ENCODE results near the gene NAPSA. TPM values are rescaled to one million over a fixed set of nuclear protein-coding genes. Genes with fewer than 3 reads are reported as not detected.

NAPSA gene
- total and polyA plus RNA-seq, 10 of the 15 experiments (the other 5 are each of a cell fraction or from before 2014, with no cell fraction given): 6.7 to 45.4 (median 17.1) TPM

GRCh38 chr19:50394017-50394416 lies 28.6 kb upstream of the NAPSA start (continued):
- TF ChIP-seq CUX1 (IDR thresholded peaks at IDR 0.05; ENCODE audit: insufficient replicate concordance, low read depth, low read length): no peak

DNA sequence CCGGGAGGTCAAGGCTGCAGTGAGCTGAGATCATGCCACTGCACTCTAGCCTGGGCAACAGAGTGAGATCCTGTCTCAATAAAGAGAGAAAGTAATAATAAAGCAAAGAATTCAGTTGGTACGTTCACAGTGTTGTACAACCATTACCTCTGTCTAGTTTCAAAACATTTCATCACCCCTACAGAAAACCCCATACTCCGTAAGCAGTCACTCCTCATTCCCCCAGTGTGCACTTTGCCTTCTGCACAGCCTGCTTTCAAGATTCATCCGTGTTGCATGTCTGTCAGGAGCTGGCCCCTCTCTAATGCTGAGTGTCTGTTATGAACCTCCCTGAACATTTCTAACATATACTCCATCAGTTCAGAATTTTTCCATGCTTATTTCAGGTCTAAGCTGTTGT lies 28.1 kb upstream of the NAPSA start:
- H2AFZ ChIP-seq (ENCODE audit: control insufficient read depth, low read depth, low read length): no peak overlapping the region
- no peak overlapping the region for H3K27ac ChIP-seq (ENCODE audit: control insufficient read depth, insufficient read depth)
- H3K79me2 ChIP-seq (ENCODE audit: control insufficient read depth, insufficient read depth, low read length): no peaks in the 10 kb centered on the region; the same call in none of the 2 replicates
- H3K9ac ChIP-seq (ENCODE audit: control insufficient read depth, insufficient read depth, low read length): no peak overlapping the region
- no peak for DNase-seq (ENCODE audit: low read depth, low spot score)
- no TSS peak for BruUV-seq (replicated peaks)
- no peak for ATAC-seq
- no peak for FAIRE-seq
- WGBS (ENCODE audit: insufficient coverage, insufficient replicate concordance, low lambda C conversion rate, missing lambda C conversion rate): 72% methylated on average over 4 of the region's 4 CpGs
- intact Hi-C loops (cut with micrococcal nuclease; ENCODE audit: unreplicated experiment) (no loop called here), in situ Hi-C loops (cut with MboI) (no loop called here)
- H4K20me1 ChIP-seq (ENCODE audit: control insufficient read depth, insufficient read depth): no peaks in the 10 kb centered on the region
- no peaks in the 10 kb centered on the region for H3K27me3 ChIP-seq (replicated peaks in 1 of 2; ENCODE audit: control insufficient read depth in 2 of 2, insufficient read depth in 2 of 2, low read length in 1 of 2)
- ChIA-PET POLR2A (no interaction called here), CTCF (no interaction called here), RAD21 (ENCODE audit: unreplicated experiment) (no interaction called here), SMC1A (ENCODE audit: uncharacterized antibody, unreplicated experiment) (interaction anchor here (0.6 kb wide), 1 partner anchor 9 kb away, joined by 3 read pairs; no protein-coding TSS in a partner anchor)
- H3K36me3 ChIP-seq (ENCODE audit: control insufficient read depth in 2 of 2, insufficient read depth in 2 of 2, low read length in 1 of 2): peaks cover 0 to 3% of the 10 kb centered on the region in 2 experiments; a peak in 3 of 4 replicates
- no peaks in the 10 kb centered on the region for H3K9me3 ChIP-seq (replicated peaks; ENCODE audit: control insufficient read depth, insufficient read depth, low read length)
- no peak overlapping the region for H3K4me3 ChIP-seq
- H3K4me2 ChIP-seq (ENCODE audit: control insufficient read depth, insufficient read depth): no peak overlapping the region
- no peaks in the 10 kb centered on the region for H3K4me1 ChIP-seq (ENCODE audit: control insufficient read depth, insufficient read depth, low read length)
- TF ChIP-seq PAX8 (IDR thresholded peaks at IDR 0.05) (no peak), HDAC6 (IDR thresholded peaks at IDR 0.05; ENCODE audit: unreplicated experiment) (no peak), BCL11A (IDR thresholded peaks at IDR 0.05; ENCODE audit: low read depth, low read length) (no peak), ZNF217 (IDR thresholded peaks at IDR 0.05) (no peak), ESRRA (IDR thresholded peaks at IDR 0.05; ENCODE audit: low read length) (no peak), MYB (IDR thresholded peaks at IDR 0.05; ENCODE audit: borderline replicate concordance, low read depth, low read length) (no peak), RB1 (IDR thresholded peaks at IDR 0.05; ENCODE audit: borderline replicate concordance) (no peak), FOXK2 (IDR thresholded peaks at IDR 0.05) (no peak)
- TF ChIP-seq, protein P1, sequence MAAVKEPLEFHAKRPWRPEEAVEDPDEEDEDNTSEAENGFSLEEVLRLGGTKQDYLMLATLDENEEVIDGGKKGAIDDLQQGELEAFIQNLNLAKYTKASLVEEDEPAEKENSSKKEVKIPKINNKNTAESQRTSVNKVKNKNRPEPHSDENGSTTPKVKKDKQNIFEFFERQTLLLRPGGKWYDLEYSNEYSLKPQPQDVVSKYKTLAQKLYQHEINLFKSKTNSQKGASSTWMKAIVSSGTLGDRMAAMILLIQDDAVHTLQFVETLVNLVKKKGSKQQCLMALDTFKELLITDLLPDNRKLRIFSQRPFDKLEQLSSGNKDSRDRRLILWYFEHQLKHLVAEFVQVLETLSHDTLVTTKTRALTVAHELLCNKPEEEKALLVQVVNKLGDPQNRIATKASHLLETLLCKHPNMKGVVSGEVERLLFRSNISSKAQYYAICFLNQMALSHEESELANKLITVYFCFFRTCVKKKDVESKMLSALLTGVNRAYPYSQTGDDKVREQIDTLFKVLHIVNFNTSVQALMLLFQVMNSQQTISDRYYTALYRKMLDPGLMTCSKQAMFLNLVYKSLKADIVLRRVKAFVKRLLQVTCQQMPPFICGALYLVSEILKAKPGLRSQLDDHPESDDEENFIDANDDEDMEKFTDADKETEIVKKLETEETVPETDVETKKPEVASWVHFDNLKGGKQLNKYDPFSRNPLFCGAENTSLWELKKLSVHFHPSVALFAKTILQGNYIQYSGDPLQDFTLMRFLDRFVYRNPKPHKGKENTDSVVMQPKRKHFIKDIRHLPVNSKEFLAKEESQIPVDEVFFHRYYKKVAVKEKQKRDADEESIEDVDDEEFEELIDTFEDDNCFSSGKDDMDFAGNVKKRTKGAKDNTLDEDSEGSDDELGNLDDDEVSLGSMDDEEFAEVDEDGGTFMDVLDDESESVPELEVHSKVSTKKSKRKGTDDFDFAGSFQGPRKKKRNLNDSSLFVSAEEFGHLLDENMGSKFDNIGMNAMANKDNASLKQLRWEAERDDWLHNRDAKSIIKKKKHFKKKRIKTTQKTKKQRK (IDR thresholded peaks at IDR 0.05; ENCODE audit: low read depth, low read length): no peak
- TF ChIP-seq, protein P2, sequence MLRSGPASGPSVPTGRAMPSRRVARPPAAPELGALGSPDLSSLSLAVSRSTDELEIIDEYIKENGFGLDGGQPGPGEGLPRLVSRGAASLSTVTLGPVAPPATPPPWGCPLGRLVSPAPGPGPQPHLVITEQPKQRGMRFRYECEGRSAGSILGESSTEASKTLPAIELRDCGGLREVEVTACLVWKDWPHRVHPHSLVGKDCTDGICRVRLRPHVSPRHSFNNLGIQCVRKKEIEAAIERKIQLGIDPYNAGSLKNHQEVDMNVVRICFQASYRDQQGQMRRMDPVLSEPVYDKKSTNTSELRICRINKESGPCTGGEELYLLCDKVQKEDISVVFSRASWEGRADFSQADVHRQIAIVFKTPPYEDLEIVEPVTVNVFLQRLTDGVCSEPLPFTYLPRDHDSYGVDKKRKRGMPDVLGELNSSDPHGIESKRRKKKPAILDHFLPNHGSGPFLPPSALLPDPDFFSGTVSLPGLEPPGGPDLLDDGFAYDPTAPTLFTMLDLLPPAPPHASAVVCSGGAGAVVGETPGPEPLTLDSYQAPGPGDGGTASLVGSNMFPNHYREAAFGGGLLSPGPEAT (IDR thresholded peaks at IDR 0.05; ENCODE audit: low read depth): no peak

Measured in GM12878 (cell line).